H1 (cell line): ENCODE results near the gene POLR1G. TPM values are rescaled to one million over a fixed set of nuclear protein-coding genes. Genes with fewer than 3 reads are reported as not detected.

Source experiments
- ASH2L ChIP-seq: fragments of 200-600, 300-600 bp; sonication (generic); IDR thresholded peaks from one replicate; pipeline ENCODE4 v1.7.1; 2017; ENCODE audit warnings: low read length
- CHD2 ChIP-seq: IDR thresholded peaks from 2 replicates; pipeline ENCODE4 v1.6.1; 2012; ENCODE audit warnings: low read length, improper control_type of control experiment
- CHD7 ChIP-seq: fragments of 300-600 bp; sonication (generic); IDR thresholded peaks from 2 replicates; pipeline ENCODE4 v1.7.1; 2012; ENCODE audit warnings: low read length, moderate library complexity, mild to moderate bottlenecking, inconsistent platforms; ENCODE audit not compliant: insufficient replicate concordance
- EGR1 ChIP-seq: IDR thresholded peaks from 2 replicates; pipeline ENCODE4 v1.6.1; 2011; ENCODE audit warnings: low read depth, low read length, borderline replicate concordance
- KDM4A ChIP-seq: IDR thresholded peaks from one replicate; pipeline ENCODE4 v1.7.1; 2012; ENCODE audit warnings: low read depth, mild to moderate bottlenecking, moderate library complexity, low read length, inconsistent platforms; ENCODE audit not compliant: severe bottlenecking
- RNF2 ChIP-seq: fragments of 200-900, 300-1000 bp; sonication (generic); IDR thresholded peaks from 2 replicates; pipeline ENCODE4 v1.7.1; 2016; ENCODE audit warnings: borderline replicate concordance, low read depth, mild to moderate bottlenecking, antibody characterized with exemption, low read length; ENCODE audit not compliant: poor library complexity, severe bottlenecking; ENCODE audit errors: missing control alignments
- RXRA ChIP-seq: IDR thresholded peaks from 2 replicates; pipeline ENCODE4 v1.6.1; 2011; ENCODE audit warnings: low read depth, mild to moderate bottlenecking, low read length, moderate library complexity; ENCODE audit not compliant: insufficient read depth
- SP1 ChIP-seq: IDR thresholded peaks from 2 replicates; pipeline ENCODE4 v1.6.1; 2011; ENCODE audit warnings: low read depth, low read length
- TAF7 ChIP-seq: optimal IDR thresholded peaks from 2 replicates; pipeline ENCODE3; 2011; ENCODE audit warnings: low read depth, mild to moderate bottlenecking, inconsistent platforms, low read length, moderate library complexity, borderline replicate concordance
- polyA plus RNA-seq, 7 experiments: library from polyadenylated mRNA; depleted of rRNA in 3 of 7; stranded (reverse) in 5 of 7; unstranded in 2 of 7; fragments of >200 nt in 5 of 7; fragments of 200-250 nt in 2 of 7; gene quantifications; 1 replicate in 5 of 7; 2 replicates in 1 of 7; 4 replicates in 1 of 7; pipeline versions ENCODE4 v1.2.1 to v1.2.3, GENCODE V29; 2011 to 2013; ENCODE audit warnings: missing spikeins in 2 of 7, mixed read lengths in 2 of 7
- total RNA-seq: library from RNA; stranded (reverse); fragmentation: NEBNext Ultra II Directional; extraction: Animal tissue kit (Norgen Biotek cat#: 25700); gene quantifications from 2 replicates; pipeline ENCODE4 v1.2.1, GENCODE V29; 2021
- TF ChIP-seq, protein P1 (sequence below): IDR thresholded peaks from 2 replicates; pipeline ENCODE4 v1.6.1; 2011; ENCODE audit warnings: low read depth, mild to moderate bottlenecking, low read length; ENCODE audit not compliant: insufficient read depth

The POLR1G gene
- total and polyA plus RNA-seq, 2 of the 8 experiments (the other 6 are each of a cell fraction or from before 2014, with no cell fraction given), result 16.8 to 34.8 TPM

DNA sequence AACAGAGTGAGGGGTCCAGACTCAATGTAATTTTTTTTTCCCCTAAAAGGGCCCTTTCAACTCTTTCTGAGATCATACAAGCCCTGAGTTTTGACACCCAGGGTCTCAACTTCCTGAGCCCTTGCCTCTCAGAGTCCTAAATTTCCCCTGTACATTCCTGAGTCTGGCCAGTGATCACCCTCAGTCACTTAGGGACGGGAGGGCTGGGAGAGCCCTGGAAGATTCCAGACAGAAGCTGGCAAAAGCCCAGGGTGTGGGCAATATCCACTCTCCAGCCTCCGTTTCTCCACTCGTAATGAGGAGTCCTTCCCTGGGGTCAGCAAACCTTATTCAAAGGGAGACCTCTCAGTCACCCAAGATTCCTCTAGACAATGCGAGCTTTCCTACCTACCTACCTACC lies 3.2 kb upstream of the POLR1G start (continued):
- no peak for TF ChIP-seq CHD7
- TF ChIP-seq, protein P1, sequence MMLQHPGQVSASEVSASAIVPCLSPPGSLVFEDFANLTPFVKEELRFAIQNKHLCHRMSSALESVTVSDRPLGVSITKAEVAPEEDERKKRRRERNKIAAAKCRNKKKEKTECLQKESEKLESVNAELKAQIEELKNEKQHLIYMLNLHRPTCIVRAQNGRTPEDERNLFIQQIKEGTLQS, result no peak
- no peak for TF ChIP-seq RXRA
- no peak for TF ChIP-seq RNF2
- TF ChIP-seq EGR1, result no peak
- TF ChIP-seq TAF7, result no peak
- TF ChIP-seq SP1, result no peak
- no peak for TF ChIP-seq KDM4A
- no peak for TF ChIP-seq ASH2L
- TF ChIP-seq CHD2, result no peak
